Measurements from ENCODE around the gene SLC25A4. TPM values are rescaled to one million over a fixed set of nuclear protein-coding genes. Genes with fewer than 3 reads are reported as not detected.

Gene SLC25A4
- total RNA-seq, result 48.9 to 61.5 TPM (median 61.0 TPM) in 3 replicates
- long read RNA-seq, full-length matches to known transcripts, result 486 of 570 reads
- long read RNA-seq, partial matches to known transcripts, result 13 of 570 reads
- long read RNA-seq, other reads (novel, unspliced or antisense), result 71 of 570 reads

- peak; percentile 75 for TF ChIP-seq CTCF (IDR thresholded peaks at IDR 0.05)
- H3K27me3 Mint-ChIP-seq (ENCODE audit: low read depth), result no peaks in the 10 kb centered on the region
- H3K4me1 Mint-ChIP-seq (ENCODE audit: low read depth), result peaks cover 38% of the 10 kb centered on the region
- peak within 1 kb of the TSS; percentile 73 for H3K4me3 Mint-ChIP-seq (ENCODE audit: unreplicated experiment)
- DNase-seq (ENCODE audit: low spot score), result no peak
- H3K36me3 Mint-ChIP-seq (ENCODE audit: low read depth), result peaks cover 1% of the 10 kb centered on the region
- H3K27ac Mint-ChIP-seq (ENCODE audit: unreplicated experiment), result peak within 1 kb of the TSS; percentile 71
- H3K9me3 Mint-ChIP-seq (ENCODE audit: low read depth), result no peaks in the 10 kb centered on the region
Observed at GRCh38 chr4:185142912-185143600, at the start of gene SLC25A4. Gene SLC25A4, plus strand, starts transcription at chr4:185143266. Its CDS starts 107 bp downstream, at chr4:185143373.

- H3K4me3 Mint-ChIP-seq (ENCODE audit: unreplicated experiment), result no peak overlapping the region
- H3K4me1 Mint-ChIP-seq (ENCODE audit: low read depth), result no peaks in the 10 kb centered on the region
- H3K36me3 Mint-ChIP-seq (ENCODE audit: low read depth), result no peaks in the 10 kb centered on the region
- no peak overlapping the region for H3K27ac Mint-ChIP-seq (ENCODE audit: unreplicated experiment)
- peaks cover 8% of the 10 kb centered on the region for H3K27me3 Mint-ChIP-seq (ENCODE audit: low read depth)
- H3K9me3 Mint-ChIP-seq (ENCODE audit: low read depth), result peaks cover 7% of the 10 kb centered on the region
- no peak for DNase-seq (ENCODE audit: low spot score)
- TF ChIP-seq CTCF (IDR thresholded peaks at IDR 0.05), result no peak
Observed at GRCh38 chr4:185093603-185094002, 49.5 kb upstream of the SLC25A4 start.

- peaks cover 2% of the 10 kb centered on the region for H3K27me3 Mint-ChIP-seq (ENCODE audit: low read depth)
- TF ChIP-seq CTCF (IDR thresholded peaks at IDR 0.05), result peak; percentile 89
- H3K36me3 Mint-ChIP-seq (ENCODE audit: low read depth), result no peaks in the 10 kb centered on the region
- H3K27ac Mint-ChIP-seq (ENCODE audit: unreplicated experiment), result no peak overlapping the region
- no peak overlapping the region for H3K4me3 Mint-ChIP-seq (ENCODE audit: unreplicated experiment)
- no peak for DNase-seq (ENCODE audit: low spot score)
- H3K4me1 Mint-ChIP-seq (ENCODE audit: low read depth), result no peaks in the 10 kb centered on the region
- H3K9me3 Mint-ChIP-seq (ENCODE audit: low read depth), result peaks cover 7% of the 10 kb centered on the region
Observed at GRCh38 chr4:185096032-185096653, 46.9 kb upstream of the SLC25A4 start.

- Mint-ChIP-seq H3K27ac (ENCODE audit: unreplicated experiment) (no peak overlapping the region), H3K36me3 (ENCODE audit: low read depth) (peaks cover 2% of the 10 kb centered on the region), H3K9me3 (ENCODE audit: low read depth) (no peaks in the 10 kb centered on the region), H3K4me3 (ENCODE audit: unreplicated experiment) (no peak overlapping the region), H3K4me1 (ENCODE audit: low read depth) (no peaks in the 10 kb centered on the region), H3K27me3 (ENCODE audit: low read depth) (peaks cover 9% of the 10 kb centered on the region)
- DNase-seq (ENCODE audit: low spot score), result no peak
- TF ChIP-seq CTCF (IDR thresholded peaks at IDR 0.05), result no peak
Observed at GRCh38 chr4:185098474-185098873, 44.6 kb upstream of the SLC25A4 start.

GRCh38 chr4:185099024-185099682, 43.9 kb upstream of the SLC25A4 start:
- H3K36me3 Mint-ChIP-seq (ENCODE audit: low read depth), result peaks cover 2% of the 10 kb centered on the region
- peaks cover 9% of the 10 kb centered on the region for H3K27me3 Mint-ChIP-seq (ENCODE audit: low read depth)
- DNase-seq (ENCODE audit: low spot score), result no peak
- H3K27ac Mint-ChIP-seq (ENCODE audit: unreplicated experiment), result no peak overlapping the region
- H3K9me3 Mint-ChIP-seq (ENCODE audit: low read depth), result no peaks in the 10 kb centered on the region
- TF ChIP-seq CTCF (IDR thresholded peaks at IDR 0.05), result no peak
- H3K4me1 Mint-ChIP-seq (ENCODE audit: low read depth), result no peaks in the 10 kb centered on the region
- H3K4me3 Mint-ChIP-seq (ENCODE audit: unreplicated experiment), result no peak overlapping the region
